Endodermal cell (in vitro differentiated cells): ENCODE data around the gene CRHR2. TPM values are rescaled to one million over a fixed set of nuclear protein-coding genes. Genes with fewer than 3 reads are reported as not detected.

Source experiments
- DNase-seq: peaks from one replicate; pipeline ENCODE4 v3.0.0-alpha.2; 2017
- H3K27ac ChIP-seq: 2 replicates; pipeline ENCODE4 v1.5.1; 2013; ENCODE audit warnings: mild to moderate bottlenecking, low read depth, low read length, moderate library complexity
- H3K27me3 ChIP-seq: 2 replicates; pipeline ENCODE4 v1.6.1; 2013; ENCODE audit warnings: mild to moderate bottlenecking, low read length, moderate library complexity; ENCODE audit not compliant: insufficient read depth, control insufficient read depth, poor library complexity, severe bottlenecking
- H3K36me3 ChIP-seq: 2 replicates; pipeline ENCODE4 v1.7.0; 2013; ENCODE audit warnings: mild to moderate bottlenecking, low read length, moderate library complexity; ENCODE audit not compliant: control insufficient read depth, insufficient read depth
- H3K4me1 ChIP-seq: one replicate; pipeline ENCODE4 v1.7.0; 2013; ENCODE audit warnings: low read length; ENCODE audit not compliant: control insufficient read depth, insufficient read depth
- H3K4me3 ChIP-seq: 2 replicates; pipeline ENCODE4 v1.5.1; 2013; ENCODE audit warnings: mild to moderate bottlenecking, low read length, moderate library complexity
- H3K9ac ChIP-seq: 2 replicates; pipeline ENCODE4 v1.6.1; 2013; ENCODE audit warnings: mild to moderate bottlenecking, low read length, moderate library complexity; ENCODE audit not compliant: poor library complexity, severe bottlenecking; ENCODE audit errors: extremely low read depth
- H3K9me3 ChIP-seq: 2 replicates; pipeline ENCODE4 v1.6.1; 2013; ENCODE audit warnings: mild to moderate bottlenecking, low read length, moderate library complexity; ENCODE audit not compliant: control insufficient read depth
- H3K27ac Mint-ChIP-seq: 2 replicates; pipeline ENCODE4 v1.8.0; 2020; ENCODE audit warnings: mixed read lengths
- H3K27me3 Mint-ChIP-seq: 2 replicates; pipeline ENCODE4 v1.8.0; 2021; ENCODE audit warnings: mild to moderate bottlenecking, mixed read lengths; ENCODE audit not compliant: insufficient read depth
- H3K36me3 Mint-ChIP-seq: 2 replicates; pipeline ENCODE4 v1.8.0; 2020; ENCODE audit warnings: low read depth, mixed read lengths
- H3K4me1 Mint-ChIP-seq: 2 replicates; pipeline ENCODE4 v1.8.0; 2020; ENCODE audit warnings: mixed read lengths
- H3K4me3 Mint-ChIP-seq: 2 replicates; pipeline ENCODE4 v1.8.0; 2020; ENCODE audit warnings: mild to moderate bottlenecking, moderate library complexity, mixed read lengths
- H3K9me3 Mint-ChIP-seq: 2 replicates; pipeline ENCODE4 v1.8.0; 2020; ENCODE audit warnings: mild to moderate bottlenecking, mixed read lengths
- CTCF ChIP-seq: fragments of 200-600 bp; sonication (generic); conservative IDR thresholded peaks from 2 replicates; pipeline ENCODE4 v1.5.0; 2021; ENCODE audit warnings: antibody characterized with exemption, mild to moderate bottlenecking
- WGBS, 2 experiments: methylation state at CpG; one replicate each; pipeline versions ENCODE4 v1.1.5 to v1.1.7; 2013; ENCODE audit warnings: missing lambda C conversion rate in 2 of 2, mixed read lengths in 1 of 2; ENCODE audit not compliant: insufficient coverage in 1 of 2, insufficient read length in 1 of 2; 5-methylcytosine and 5-hydroxymethylcytosine counted together
- total RNA-seq, 2 donors: library from RNA; stranded (reverse); fragmentation: NEBNext Ultra II Directional in 1 of 2; extraction: Animal tissue kit (Norgen Biotek cat#: 25700) in 1 of 2; gene quantifications; 2 replicates in 1 of 2; 3 replicates in 1 of 2; pipeline ENCODE4 v1.2.1, GENCODE V29; 2021

CRHR2 gene
- total RNA-seq, 2 donors from 2014 or later, result not detected

DNA sequence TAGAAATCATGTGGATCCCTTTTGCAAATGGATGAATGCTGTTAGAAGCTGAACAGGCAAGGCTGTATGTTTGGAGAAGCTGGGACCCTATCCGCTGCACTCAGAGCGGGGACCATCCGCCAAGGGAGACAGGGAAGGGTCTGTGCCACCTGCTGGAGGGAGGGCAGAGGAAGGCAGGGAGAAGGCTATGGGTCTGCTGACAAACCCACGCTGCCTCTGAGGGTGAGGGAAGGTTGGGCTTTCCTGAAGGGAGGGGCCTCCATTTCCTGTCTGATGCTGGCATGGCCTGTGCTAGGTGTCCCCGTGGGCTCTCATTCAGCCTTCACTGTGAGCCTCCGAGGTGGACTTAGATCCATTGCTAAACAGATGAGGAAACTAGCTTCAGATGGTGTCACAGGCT is 5.3 kb upstream of the CRHR2 start:
- H3K27me3 ChIP-seq, result peaks cover 28% of the 10 kb centered on the region
- DNase-seq, result no peak
- H3K27me3 Mint-ChIP-seq, result peaks cover 53% of the 10 kb centered on the region
- H3K4me1 Mint-ChIP-seq, result no peaks in the 10 kb centered on the region
- no peak overlapping the region for H3K27ac ChIP-seq
- no peaks in the 10 kb centered on the region for H3K36me3 ChIP-seq
- TF ChIP-seq CTCF, result peak; percentile 26
- no peak overlapping the region for H3K4me3 ChIP-seq
- WGBS, 2 experiments, result 88 to 92% methylated on average over 3 to 6 of the region's 6 CpGs
- H3K9me3 ChIP-seq, result no peaks in the 10 kb centered on the region
- no peak overlapping the region for H3K27ac Mint-ChIP-seq
- H3K4me3 Mint-ChIP-seq, result no peak overlapping the region
- H3K9ac ChIP-seq, result no peak overlapping the region
- H3K9me3 Mint-ChIP-seq, result no peaks in the 10 kb centered on the region
- H3K4me1 ChIP-seq, result no peaks in the 10 kb centered on the region
- H3K36me3 Mint-ChIP-seq, result no peaks in the 10 kb centered on the region

- Histone ChIP-seq H3K36me3 (no peaks in the 10 kb centered on the region), H3K4me3 (no peak overlapping the region), H3K9ac (no peak overlapping the region), H3K27ac (no peak overlapping the region), H3K4me1 (no peaks in the 10 kb centered on the region), H3K27me3 (peaks cover 54% of the 10 kb centered on the region), H3K9me3 (no peaks in the 10 kb centered on the region)
- Mint-ChIP-seq H3K27ac (no peak overlapping the region), H3K4me1 (peaks cover 5% of the 10 kb centered on the region), H3K4me3 (no peak overlapping the region), H3K27me3 (peaks cover 62% of the 10 kb centered on the region), H3K9me3 (no peaks in the 10 kb centered on the region), H3K36me3 (no peaks in the 10 kb centered on the region)
- peak; percentile 65 for DNase-seq
- no peak for TF ChIP-seq CTCF
- 60 to 74% methylated on average over 2 of the region's 2 CpGs for WGBS, 2 experiments
Measured at GRCh38 chr7:30684351-30684750, 2.1 kb upstream of the CRHR2 start.

- peaks cover 67% of the 10 kb centered on the region for H3K27me3 Mint-ChIP-seq
- H3K27me3 ChIP-seq, result peaks cover 58% of the 10 kb centered on the region
- 93 to 100% methylated on average over 2 to 3 of the region's 3 CpGs for WGBS, 2 experiments
Measured at GRCh38 chr7:30683816-30684215, 1.6 kb upstream of the CRHR2 start.

More at GRCh38 chr7:30683816-30684215, 1.6 kb upstream of the CRHR2 start:
- H3K9me3 Mint-ChIP-seq, result no peaks in the 10 kb centered on the region
- Histone ChIP-seq H3K4me1 (no peaks in the 10 kb centered on the region), H3K27ac (no peak overlapping the region), H3K4me3 (no peak overlapping the region), H3K36me3 (no peaks in the 10 kb centered on the region), H3K9ac (no peak overlapping the region), H3K9me3 (no peaks in the 10 kb centered on the region)
- no peak for TF ChIP-seq CTCF
- H3K27ac Mint-ChIP-seq, result no peak overlapping the region
- DNase-seq, result no peak
- no peaks in the 10 kb centered on the region for H3K36me3 Mint-ChIP-seq
- peaks cover 10% of the 10 kb centered on the region for H3K4me1 Mint-ChIP-seq
- H3K4me3 Mint-ChIP-seq, result no peak overlapping the region
